ENCODE data around the gene ROR1. TPM values are rescaled to one million over a fixed set of nuclear protein-coding genes. Genes with fewer than 3 reads are reported as not detected.
A peak's percentile ranks its signal among the peaks of the same experiment; 100 is the strongest.

The ROR1 gene
- total RNA-seq, 1 experiment from 2014 or later, result 56.3 TPM

DNA sequence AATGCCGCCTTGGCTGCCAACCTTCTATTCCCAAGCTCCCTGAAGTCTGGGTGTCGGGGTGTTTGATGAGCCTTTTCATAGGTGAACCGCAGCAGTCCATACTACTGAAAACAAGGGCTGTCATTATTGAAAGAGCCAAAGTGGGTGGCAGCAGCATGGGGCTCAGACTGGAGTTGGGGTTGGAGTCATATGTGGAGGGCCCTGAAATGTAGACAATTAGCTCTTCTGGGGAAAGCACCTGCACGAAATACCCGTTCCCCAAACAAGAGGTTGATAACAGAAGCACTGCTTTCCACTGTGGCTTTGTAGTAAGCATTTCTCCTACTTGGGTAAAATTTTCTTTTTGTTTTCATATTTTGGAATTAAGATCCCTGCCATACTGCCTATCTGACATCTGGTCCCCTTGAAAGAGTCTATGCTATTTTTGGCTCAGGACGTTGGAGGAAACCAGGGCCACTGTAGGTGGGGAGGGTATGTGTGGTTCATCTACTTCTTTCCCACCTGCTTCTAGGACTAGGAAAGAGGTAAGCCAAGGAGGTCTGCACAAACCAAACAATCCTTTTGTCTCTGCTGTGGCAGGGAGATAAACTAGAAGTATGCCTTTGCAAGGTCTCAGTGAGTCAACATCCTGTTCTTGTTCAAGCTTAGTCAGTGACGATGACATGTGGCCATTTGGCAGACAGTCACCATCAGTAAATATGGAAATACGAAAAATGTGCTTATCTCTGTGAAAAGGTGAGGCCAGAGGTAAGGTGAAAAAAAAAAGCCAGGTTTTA is 232.6 kb downstream of the ROR1 start:
- Mint-ChIP-seq H3K27ac (peak overlapping the region; percentile 79), H3K4me1 (peaks cover 48% of the 10 kb centered on the region), H3K36me3 (0 out of 2 replicates have a peak, but pooled peaks cover 7% of the 10 kb centered on the region), H3K27me3 (ENCODE audit: low read depth) (no peaks in the 10 kb centered on the region), H3K9me3 (0 out of 2 replicates have a peak, but pooled peaks cover 4% of the 10 kb centered on the region), H3K4me3 (no peak overlapping the region)
- POLR2A ChIA-PET, result no interaction called here
- DNase-seq (ENCODE audit: low spot score), result no peak
- TF ChIP-seq ZNF263 (CRISPR knock-in tag; IDR thresholded peaks at IDR 0.05; ENCODE audit: low read depth) (no peak), MYBL2 (CRISPR knock-in tag; IDR thresholded peaks at IDR 0.05) (no peak), SMAD4 (CRISPR knock-in tag; IDR thresholded peaks at IDR 0.05) (no peak), ETV6 (CRISPR knock-in tag; IDR thresholded peaks at IDR 0.05) (no peak)
- ATAC-seq, result no peak; the same call in 1 of the 2 replicates
- CTCF ChIA-PET, result no interaction called here

- no peak for TF ChIP-seq ZBTB21 (CRISPR knock-in tag; IDR thresholded peaks at IDR 0.05; ENCODE audit: borderline replicate concordance)
- TF ChIP-seq, protein P1, sequence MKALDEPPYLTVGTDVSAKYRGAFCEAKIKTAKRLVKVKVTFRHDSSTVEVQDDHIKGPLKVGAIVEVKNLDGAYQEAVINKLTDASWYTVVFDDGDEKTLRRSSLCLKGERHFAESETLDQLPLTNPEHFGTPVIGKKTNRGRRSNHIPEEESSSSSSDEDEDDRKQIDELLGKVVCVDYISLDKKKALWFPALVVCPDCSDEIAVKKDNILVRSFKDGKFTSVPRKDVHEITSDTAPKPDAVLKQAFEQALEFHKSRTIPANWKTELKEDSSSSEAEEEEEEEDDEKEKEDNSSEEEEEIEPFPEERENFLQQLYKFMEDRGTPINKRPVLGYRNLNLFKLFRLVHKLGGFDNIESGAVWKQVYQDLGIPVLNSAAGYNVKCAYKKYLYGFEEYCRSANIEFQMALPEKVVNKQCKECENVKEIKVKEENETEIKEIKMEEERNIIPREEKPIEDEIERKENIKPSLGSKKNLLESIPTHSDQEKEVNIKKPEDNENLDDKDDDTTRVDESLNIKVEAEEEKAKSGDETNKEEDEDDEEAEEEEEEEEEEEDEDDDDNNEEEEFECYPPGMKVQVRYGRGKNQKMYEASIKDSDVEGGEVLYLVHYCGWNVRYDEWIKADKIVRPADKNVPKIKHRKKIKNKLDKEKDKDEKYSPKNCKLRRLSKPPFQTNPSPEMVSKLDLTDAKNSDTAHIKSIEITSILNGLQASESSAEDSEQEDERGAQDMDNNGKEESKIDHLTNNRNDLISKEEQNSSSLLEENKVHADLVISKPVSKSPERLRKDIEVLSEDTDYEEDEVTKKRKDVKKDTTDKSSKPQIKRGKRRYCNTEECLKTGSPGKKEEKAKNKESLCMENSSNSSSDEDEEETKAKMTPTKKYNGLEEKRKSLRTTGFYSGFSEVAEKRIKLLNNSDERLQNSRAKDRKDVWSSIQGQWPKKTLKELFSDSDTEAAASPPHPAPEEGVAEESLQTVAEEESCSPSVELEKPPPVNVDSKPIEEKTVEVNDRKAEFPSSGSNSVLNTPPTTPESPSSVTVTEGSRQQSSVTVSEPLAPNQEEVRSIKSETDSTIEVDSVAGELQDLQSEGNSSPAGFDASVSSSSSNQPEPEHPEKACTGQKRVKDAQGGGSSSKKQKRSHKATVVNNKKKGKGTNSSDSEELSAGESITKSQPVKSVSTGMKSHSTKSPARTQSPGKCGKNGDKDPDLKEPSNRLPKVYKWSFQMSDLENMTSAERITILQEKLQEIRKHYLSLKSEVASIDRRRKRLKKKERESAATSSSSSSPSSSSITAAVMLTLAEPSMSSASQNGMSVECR (CRISPR knock-in tag; IDR thresholded peaks at IDR 0.05; ENCODE audit: borderline replicate concordance), result no peak
- TF ChIP-seq, protein P2, sequence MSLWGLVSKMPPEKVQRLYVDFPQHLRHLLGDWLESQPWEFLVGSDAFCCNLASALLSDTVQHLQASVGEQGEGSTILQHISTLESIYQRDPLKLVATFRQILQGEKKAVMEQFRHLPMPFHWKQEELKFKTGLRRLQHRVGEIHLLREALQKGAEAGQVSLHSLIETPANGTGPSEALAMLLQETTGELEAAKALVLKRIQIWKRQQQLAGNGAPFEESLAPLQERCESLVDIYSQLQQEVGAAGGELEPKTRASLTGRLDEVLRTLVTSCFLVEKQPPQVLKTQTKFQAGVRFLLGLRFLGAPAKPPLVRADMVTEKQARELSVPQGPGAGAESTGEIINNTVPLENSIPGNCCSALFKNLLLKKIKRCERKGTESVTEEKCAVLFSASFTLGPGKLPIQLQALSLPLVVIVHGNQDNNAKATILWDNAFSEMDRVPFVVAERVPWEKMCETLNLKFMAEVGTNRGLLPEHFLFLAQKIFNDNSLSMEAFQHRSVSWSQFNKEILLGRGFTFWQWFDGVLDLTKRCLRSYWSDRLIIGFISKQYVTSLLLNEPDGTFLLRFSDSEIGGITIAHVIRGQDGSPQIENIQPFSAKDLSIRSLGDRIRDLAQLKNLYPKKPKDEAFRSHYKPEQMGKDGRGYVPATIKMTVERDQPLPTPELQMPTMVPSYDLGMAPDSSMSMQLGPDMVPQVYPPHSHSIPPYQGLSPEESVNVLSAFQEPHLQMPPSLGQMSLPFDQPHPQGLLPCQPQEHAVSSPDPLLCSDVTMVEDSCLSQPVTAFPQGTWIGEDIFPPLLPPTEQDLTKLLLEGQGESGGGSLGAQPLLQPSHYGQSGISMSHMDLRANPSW (CRISPR knock-in tag; conservative IDR thresholded peaks at IDR 0.05; ENCODE audit: low read depth), result no peak
- ATAC-seq, result no peak
- no peak for DNase-seq (ENCODE audit: low spot score)
- ChIA-PET CTCF (no interaction called here), POLR2A (no interaction called here)
- Mint-ChIP-seq H3K4me3 (no peak overlapping the region), H3K9me3 (no peaks in the 10 kb centered on the region), H3K36me3 (peaks cover 8% of the 10 kb centered on the region), H3K27me3 (ENCODE audit: low read depth) (no peaks in the 10 kb centered on the region), H3K27ac (no peak overlapping the region), H3K4me1 (peaks cover 17% of the 10 kb centered on the region)
Observed at GRCh38 chr1:64010316-64010715, 236.5 kb downstream of the ROR1 start.

DNA sequence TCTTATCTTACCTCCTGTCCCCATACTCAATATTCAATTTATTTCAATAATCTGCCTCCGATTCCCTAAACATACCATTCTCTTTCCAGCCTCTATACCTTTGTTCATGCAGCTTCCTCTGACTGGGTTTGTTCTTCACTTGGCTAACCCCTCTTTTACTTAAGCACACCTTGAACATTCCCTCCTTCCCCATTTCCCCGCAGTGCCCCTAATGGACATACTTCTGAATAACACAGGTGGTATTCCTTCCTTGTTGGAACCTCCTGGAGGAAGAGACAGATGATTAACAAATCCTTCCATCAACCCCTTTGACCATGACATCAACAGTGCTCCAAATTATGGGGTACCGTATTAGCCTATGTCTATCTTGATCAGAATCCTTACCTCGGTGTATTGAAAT is 239.6 kb downstream of the ROR1 start:
- POLR2A ChIA-PET, result no interaction called here
- no peaks in the 10 kb centered on the region for H3K9me3 Mint-ChIP-seq
- CTCF ChIA-PET, result interaction anchor here (0.6 to 1.5 kb wide), 3 partner anchors 95 to 322 kb away, joined by 3 to 7 read pairs (median 4); no protein-coding TSS in a partner anchor
- H3K4me1 Mint-ChIP-seq, result peaks cover 12% of the 10 kb centered on the region
- H3K36me3 Mint-ChIP-seq, result peaks cover 12% of the 10 kb centered on the region
- H3K4me3 Mint-ChIP-seq, result no peak overlapping the region
- TF ChIP-seq, protein P3, sequence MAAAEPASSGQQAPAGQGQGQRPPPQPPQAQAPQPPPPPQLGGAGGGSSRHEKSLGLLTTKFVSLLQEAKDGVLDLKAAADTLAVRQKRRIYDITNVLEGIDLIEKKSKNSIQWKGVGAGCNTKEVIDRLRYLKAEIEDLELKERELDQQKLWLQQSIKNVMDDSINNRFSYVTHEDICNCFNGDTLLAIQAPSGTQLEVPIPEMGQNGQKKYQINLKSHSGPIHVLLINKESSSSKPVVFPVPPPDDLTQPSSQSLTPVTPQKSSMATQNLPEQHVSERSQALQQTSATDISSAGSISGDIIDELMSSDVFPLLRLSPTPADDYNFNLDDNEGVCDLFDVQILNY (CRISPR knock-in tag; IDR thresholded peaks at IDR 0.05), result no peak
- TF ChIP-seq, protein P4, sequence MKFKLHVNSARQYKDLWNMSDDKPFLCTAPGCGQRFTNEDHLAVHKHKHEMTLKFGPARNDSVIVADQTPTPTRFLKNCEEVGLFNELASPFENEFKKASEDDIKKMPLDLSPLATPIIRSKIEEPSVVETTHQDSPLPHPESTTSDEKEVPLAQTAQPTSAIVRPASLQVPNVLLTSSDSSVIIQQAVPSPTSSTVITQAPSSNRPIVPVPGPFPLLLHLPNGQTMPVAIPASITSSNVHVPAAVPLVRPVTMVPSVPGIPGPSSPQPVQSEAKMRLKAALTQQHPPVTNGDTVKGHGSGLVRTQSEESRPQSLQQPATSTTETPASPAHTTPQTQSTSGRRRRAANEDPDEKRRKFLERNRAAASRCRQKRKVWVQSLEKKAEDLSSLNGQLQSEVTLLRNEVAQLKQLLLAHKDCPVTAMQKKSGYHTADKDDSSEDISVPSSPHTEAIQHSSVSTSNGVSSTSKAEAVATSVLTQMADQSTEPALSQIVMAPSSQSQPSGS (CRISPR knock-in tag; IDR thresholded peaks at IDR 0.05; ENCODE audit: borderline replicate concordance, low read depth), result no peak
- TF ChIP-seq MLX (CRISPR knock-in tag; IDR thresholded peaks at IDR 0.05) (no peak), OVOL2 (CRISPR knock-in tag; IDR thresholded peaks at IDR 0.05; ENCODE audit: borderline replicate concordance) (no peak), FOXK1 (CRISPR knock-in tag; IDR thresholded peaks at IDR 0.05) (no peak), JUN (CRISPR knock-in tag; IDR thresholded peaks at IDR 0.05) (no peak), ATF3 (CRISPR knock-in tag; conservative IDR thresholded peaks at IDR 0.05) (no peak), TCF7 (CRISPR knock-in tag; IDR thresholded peaks at IDR 0.05; ENCODE audit: low read depth) (no peak), SMAD3 (CRISPR knock-in tag; IDR thresholded peaks at IDR 0.05; ENCODE audit: borderline replicate concordance) (no peak), ZNF423 (CRISPR knock-in tag; IDR thresholded peaks at IDR 0.05) (no peak)
- TF ChIP-seq, protein P5, sequence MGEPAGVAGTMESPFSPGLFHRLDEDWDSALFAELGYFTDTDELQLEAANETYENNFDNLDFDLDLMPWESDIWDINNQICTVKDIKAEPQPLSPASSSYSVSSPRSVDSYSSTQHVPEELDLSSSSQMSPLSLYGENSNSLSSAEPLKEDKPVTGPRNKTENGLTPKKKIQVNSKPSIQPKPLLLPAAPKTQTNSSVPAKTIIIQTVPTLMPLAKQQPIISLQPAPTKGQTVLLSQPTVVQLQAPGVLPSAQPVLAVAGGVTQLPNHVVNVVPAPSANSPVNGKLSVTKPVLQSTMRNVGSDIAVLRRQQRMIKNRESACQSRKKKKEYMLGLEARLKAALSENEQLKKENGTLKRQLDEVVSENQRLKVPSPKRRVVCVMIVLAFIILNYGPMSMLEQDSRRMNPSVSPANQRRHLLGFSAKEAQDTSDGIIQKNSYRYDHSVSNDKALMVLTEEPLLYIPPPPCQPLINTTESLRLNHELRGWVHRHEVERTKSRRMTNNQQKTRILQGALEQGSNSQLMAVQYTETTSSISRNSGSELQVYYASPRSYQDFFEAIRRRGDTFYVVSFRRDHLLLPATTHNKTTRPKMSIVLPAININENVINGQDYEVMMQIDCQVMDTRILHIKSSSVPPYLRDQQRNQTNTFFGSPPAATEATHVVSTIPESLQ (CRISPR knock-in tag; IDR thresholded peaks at IDR 0.05), result no peak
- DNase-seq (ENCODE audit: low spot score) (no peak), ATAC-seq (peak; percentile 73)
- H3K27ac Mint-ChIP-seq, result no peak overlapping the region
- H3K27me3 Mint-ChIP-seq (ENCODE audit: low read depth), result no peaks in the 10 kb centered on the region
